ENCODE results near the gene ATP8A2. TPM values are rescaled to one million over a fixed set of nuclear protein-coding genes. Genes with fewer than 3 reads are reported as not detected.

ATP8A2 gene
- total RNA-seq, 1 donor from 2014 or later: not detected

GRCh38 chr13:25934127-25934526 lies 562.4 kb downstream of the ATP8A2 start:
- Histone ChIP-seq H3K36me3 (ENCODE audit: control insufficient read depth, insufficient read depth, low read length) (no peaks in the 10 kb centered on the region), H3K27me3 (ENCODE audit: control insufficient read depth, insufficient read depth, low read length) (no peaks in the 10 kb centered on the region), H3K4me3 (ENCODE audit: low read depth, low read length) (no peak overlapping the region)
- DNase-seq (ENCODE audit: low read depth): no peak
- FAIRE-seq: no peak
- no peak for TF ChIP-seq CTCF (IDR thresholded peaks at IDR 0.05; ENCODE audit: insufficient read depth, low read length, severe bottlenecking)

GRCh38 chr13:25939961-25940687 lies 568.4 kb downstream of the ATP8A2 start:
- Histone ChIP-seq H3K4me3 (ENCODE audit: low read depth, low read length) (no peak overlapping the region), H3K36me3 (ENCODE audit: control insufficient read depth, insufficient read depth, low read length) (no peaks in the 10 kb centered on the region), H3K27me3 (ENCODE audit: control insufficient read depth, insufficient read depth, low read length) (peaks cover 2% of the 10 kb centered on the region)
- DNase-seq (ENCODE audit: low read depth): no peak
- FAIRE-seq: no peak
- TF ChIP-seq CTCF (IDR thresholded peaks at IDR 0.05; ENCODE audit: insufficient read depth, low read length, severe bottlenecking): no peak

- no peak for DNase-seq (ENCODE audit: low read depth)
- no peak overlapping the region for H3K4me3 ChIP-seq (ENCODE audit: low read depth, low read length)
- no peak for TF ChIP-seq CTCF (IDR thresholded peaks at IDR 0.05; ENCODE audit: insufficient read depth, low read length, severe bottlenecking)
- H3K36me3 ChIP-seq (ENCODE audit: control insufficient read depth, insufficient read depth, low read length): no peaks in the 10 kb centered on the region
- no peak for FAIRE-seq
- H3K27me3 ChIP-seq (ENCODE audit: control insufficient read depth, insufficient read depth, low read length): peaks cover 2% of the 10 kb centered on the region
These were observed 571.3 kb downstream of the ATP8A2 start for GRCh38 chr13:25943081-25943480.

- Histone ChIP-seq H3K36me3 (ENCODE audit: control insufficient read depth, insufficient read depth, low read length) (no peaks in the 10 kb centered on the region), H3K27me3 (ENCODE audit: control insufficient read depth, insufficient read depth, low read length) (peaks cover 2% of the 10 kb centered on the region), H3K4me3 (ENCODE audit: low read depth, low read length) (no peak overlapping the region)
- FAIRE-seq (no peak), DNase-seq (ENCODE audit: low read depth) (peak; percentile 16)
- no peak for TF ChIP-seq CTCF (IDR thresholded peaks at IDR 0.05; ENCODE audit: insufficient read depth, low read length, severe bottlenecking)
These were observed 571.9 kb downstream of the ATP8A2 start for GRCh38 chr13:25943658-25944057.

- TF ChIP-seq CTCF (IDR thresholded peaks at IDR 0.05; ENCODE audit: insufficient read depth, low read length, severe bottlenecking): no peak
- FAIRE-seq: no peak
- Histone ChIP-seq H3K4me3 (ENCODE audit: low read depth, low read length) (no peak overlapping the region), H3K36me3 (ENCODE audit: control insufficient read depth, insufficient read depth, low read length) (no peaks in the 10 kb centered on the region), H3K27me3 (ENCODE audit: control insufficient read depth, insufficient read depth, low read length) (peaks cover 2% of the 10 kb centered on the region)
- no peak for DNase-seq (ENCODE audit: low read depth)
These were observed 573.8 kb downstream of the ATP8A2 start for GRCh38 chr13:25945596-25945995.

- Histone ChIP-seq H3K36me3 (ENCODE audit: control insufficient read depth, insufficient read depth, low read length) (no peaks in the 10 kb centered on the region), H3K4me3 (ENCODE audit: low read depth, low read length) (no peak overlapping the region), H3K27me3 (ENCODE audit: control insufficient read depth, insufficient read depth, low read length) (peaks cover 2% of the 10 kb centered on the region)
- no peak for TF ChIP-seq CTCF (IDR thresholded peaks at IDR 0.05; ENCODE audit: insufficient read depth, low read length, severe bottlenecking)
- FAIRE-seq (no peak), DNase-seq (ENCODE audit: low read depth) (no peak)
These were observed 574.5 kb downstream of the ATP8A2 start for GRCh38 chr13:25946321-25946720.
